Gastroesophageal sphincter (tissue), 3 donors: Measurements from ENCODE around the gene TXNDC11.

Experiments used
- EP300 ChIP-seq: sonication (generic); formaldehyde crosslinking; IDR thresholded peaks from one replicate; pipeline ENCODE4 v1.6.1; 2017; ENCODE audit warnings: antibody characterized with exemption, mild to moderate bottlenecking
- POLR2A ChIP-seq, 2 donors: fragments of 450-650 bp; IDR thresholded peaks; one replicate each; pipeline ENCODE4 v1.6.1; 2017; ENCODE audit warnings: antibody characterized with exemption in 2 of 2, mild to moderate bottlenecking in 2 of 2, moderate library complexity in 1 of 2
- TF ChIP-seq, protein P1 (sequence below), 4 experiments: fragments of 200-600 bp in 2 of 4; fragments of 450-650 bp in 2 of 4; sonication (generic) in 1 of 4; IDR thresholded peaks; one replicate each; pipeline ENCODE4 v1.5.1; 2017 to 2019; ENCODE audit warnings: antibody characterized with exemption in 4 of 4, mild to moderate bottlenecking in 2 of 4, moderate library complexity in 2 of 4

- TF ChIP-seq POLR2A (IDR thresholded peaks at IDR 0.05) (no peak), EP300 (no peak)
- TF ChIP-seq, protein P1, sequence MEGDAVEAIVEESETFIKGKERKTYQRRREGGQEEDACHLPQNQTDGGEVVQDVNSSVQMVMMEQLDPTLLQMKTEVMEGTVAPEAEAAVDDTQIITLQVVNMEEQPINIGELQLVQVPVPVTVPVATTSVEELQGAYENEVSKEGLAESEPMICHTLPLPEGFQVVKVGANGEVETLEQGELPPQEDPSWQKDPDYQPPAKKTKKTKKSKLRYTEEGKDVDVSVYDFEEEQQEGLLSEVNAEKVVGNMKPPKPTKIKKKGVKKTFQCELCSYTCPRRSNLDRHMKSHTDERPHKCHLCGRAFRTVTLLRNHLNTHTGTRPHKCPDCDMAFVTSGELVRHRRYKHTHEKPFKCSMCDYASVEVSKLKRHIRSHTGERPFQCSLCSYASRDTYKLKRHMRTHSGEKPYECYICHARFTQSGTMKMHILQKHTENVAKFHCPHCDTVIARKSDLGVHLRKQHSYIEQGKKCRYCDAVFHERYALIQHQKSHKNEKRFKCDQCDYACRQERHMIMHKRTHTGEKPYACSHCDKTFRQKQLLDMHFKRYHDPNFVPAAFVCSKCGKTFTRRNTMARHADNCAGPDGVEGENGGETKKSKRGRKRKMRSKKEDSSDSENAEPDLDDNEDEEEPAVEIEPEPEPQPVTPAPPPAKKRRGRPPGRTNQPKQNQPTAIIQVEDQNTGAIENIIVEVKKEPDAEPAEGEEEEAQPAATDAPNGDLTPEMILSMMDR (IDR thresholded peaks at IDR 0.05) = no peak
These were observed 77.6 kb downstream of the TXNDC11 start for GRCh38 chr16:11665071-11665491.
